Measurements from ENCODE around the gene CITED4.

DNA sequence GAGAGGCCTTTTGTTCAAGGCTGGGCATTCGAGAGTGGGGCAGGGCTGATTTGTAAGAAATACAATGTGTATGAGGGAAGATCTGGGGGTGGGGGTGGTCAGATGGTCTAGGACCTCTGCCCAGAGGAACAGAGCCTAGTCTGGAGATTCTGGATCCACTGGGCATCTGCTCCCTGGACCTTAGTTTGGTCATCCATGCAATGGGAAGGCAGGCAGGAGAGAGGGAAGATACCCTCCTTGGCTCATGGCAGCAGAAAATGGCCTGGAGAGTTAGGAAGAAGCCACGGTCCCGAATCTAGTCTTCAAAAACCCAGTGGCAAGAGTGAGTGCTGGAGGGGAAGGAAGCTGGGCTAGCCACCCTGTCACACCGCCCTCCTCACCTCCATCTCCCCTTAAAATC, 38.8 kb downstream of the CITED4 start:
- TF ChIP-seq, protein P1, sequence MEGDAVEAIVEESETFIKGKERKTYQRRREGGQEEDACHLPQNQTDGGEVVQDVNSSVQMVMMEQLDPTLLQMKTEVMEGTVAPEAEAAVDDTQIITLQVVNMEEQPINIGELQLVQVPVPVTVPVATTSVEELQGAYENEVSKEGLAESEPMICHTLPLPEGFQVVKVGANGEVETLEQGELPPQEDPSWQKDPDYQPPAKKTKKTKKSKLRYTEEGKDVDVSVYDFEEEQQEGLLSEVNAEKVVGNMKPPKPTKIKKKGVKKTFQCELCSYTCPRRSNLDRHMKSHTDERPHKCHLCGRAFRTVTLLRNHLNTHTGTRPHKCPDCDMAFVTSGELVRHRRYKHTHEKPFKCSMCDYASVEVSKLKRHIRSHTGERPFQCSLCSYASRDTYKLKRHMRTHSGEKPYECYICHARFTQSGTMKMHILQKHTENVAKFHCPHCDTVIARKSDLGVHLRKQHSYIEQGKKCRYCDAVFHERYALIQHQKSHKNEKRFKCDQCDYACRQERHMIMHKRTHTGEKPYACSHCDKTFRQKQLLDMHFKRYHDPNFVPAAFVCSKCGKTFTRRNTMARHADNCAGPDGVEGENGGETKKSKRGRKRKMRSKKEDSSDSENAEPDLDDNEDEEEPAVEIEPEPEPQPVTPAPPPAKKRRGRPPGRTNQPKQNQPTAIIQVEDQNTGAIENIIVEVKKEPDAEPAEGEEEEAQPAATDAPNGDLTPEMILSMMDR (conservative IDR thresholded peaks at IDR 0.05; ENCODE audit: low read length), result no peak
- no peak for TF ChIP-seq EZH2phosphoT487 (IDR thresholded peaks at IDR 0.05; ENCODE audit: borderline replicate concordance, low read depth, low read length)
